Suprapubic skin (tissue), 3 donors: Measurements from ENCODE around the gene NR6A1.

ENCODE experiments used
- POLR2AphosphoS5 ChIP-seq, 3 donors: sonication (generic); formaldehyde crosslinking; IDR thresholded peaks; one replicate each; pipeline ENCODE4 v1.6.1; 2017; ENCODE audit warnings: antibody characterized with exemption in 3 of 3
- TF ChIP-seq, protein P1 (sequence below), 2 donors: fragments of 200-600 bp in 1 of 2; fragments of 450-650 bp in 1 of 2; sonication (generic) in 1 of 2; IDR thresholded peaks; one replicate each; pipeline ENCODE4 v1.5.1; 2016 to 2019; ENCODE audit warnings: antibody characterized with exemption in 2 of 2, mild to moderate bottlenecking in 1 of 2, moderate library complexity in 1 of 2

GRCh38 chr9:124720429-124721108, 50.5 kb downstream of the NR6A1 start:
- no peak for TF ChIP-seq POLR2AphosphoS5 (IDR thresholded peaks at IDR 0.05)
- TF ChIP-seq, protein P1, sequence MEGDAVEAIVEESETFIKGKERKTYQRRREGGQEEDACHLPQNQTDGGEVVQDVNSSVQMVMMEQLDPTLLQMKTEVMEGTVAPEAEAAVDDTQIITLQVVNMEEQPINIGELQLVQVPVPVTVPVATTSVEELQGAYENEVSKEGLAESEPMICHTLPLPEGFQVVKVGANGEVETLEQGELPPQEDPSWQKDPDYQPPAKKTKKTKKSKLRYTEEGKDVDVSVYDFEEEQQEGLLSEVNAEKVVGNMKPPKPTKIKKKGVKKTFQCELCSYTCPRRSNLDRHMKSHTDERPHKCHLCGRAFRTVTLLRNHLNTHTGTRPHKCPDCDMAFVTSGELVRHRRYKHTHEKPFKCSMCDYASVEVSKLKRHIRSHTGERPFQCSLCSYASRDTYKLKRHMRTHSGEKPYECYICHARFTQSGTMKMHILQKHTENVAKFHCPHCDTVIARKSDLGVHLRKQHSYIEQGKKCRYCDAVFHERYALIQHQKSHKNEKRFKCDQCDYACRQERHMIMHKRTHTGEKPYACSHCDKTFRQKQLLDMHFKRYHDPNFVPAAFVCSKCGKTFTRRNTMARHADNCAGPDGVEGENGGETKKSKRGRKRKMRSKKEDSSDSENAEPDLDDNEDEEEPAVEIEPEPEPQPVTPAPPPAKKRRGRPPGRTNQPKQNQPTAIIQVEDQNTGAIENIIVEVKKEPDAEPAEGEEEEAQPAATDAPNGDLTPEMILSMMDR (IDR thresholded peaks at IDR 0.05): no peak
